ENCODE measurements around the gene MAN1A1. TPM values are rescaled to one million over a fixed set of nuclear protein-coding genes. Genes with fewer than 3 reads are reported as not detected.
"Not testable (repeated sequence)": the region's sequence is repeated elsewhere in the genome, so short reads cannot be mapped to it uniquely, and the experiment has no call there.

Gene MAN1A1
- polyA plus RNA-seq: 10 to 100 TPM; 19.1 to 50.1 (median 37.5) TPM

DNA sequence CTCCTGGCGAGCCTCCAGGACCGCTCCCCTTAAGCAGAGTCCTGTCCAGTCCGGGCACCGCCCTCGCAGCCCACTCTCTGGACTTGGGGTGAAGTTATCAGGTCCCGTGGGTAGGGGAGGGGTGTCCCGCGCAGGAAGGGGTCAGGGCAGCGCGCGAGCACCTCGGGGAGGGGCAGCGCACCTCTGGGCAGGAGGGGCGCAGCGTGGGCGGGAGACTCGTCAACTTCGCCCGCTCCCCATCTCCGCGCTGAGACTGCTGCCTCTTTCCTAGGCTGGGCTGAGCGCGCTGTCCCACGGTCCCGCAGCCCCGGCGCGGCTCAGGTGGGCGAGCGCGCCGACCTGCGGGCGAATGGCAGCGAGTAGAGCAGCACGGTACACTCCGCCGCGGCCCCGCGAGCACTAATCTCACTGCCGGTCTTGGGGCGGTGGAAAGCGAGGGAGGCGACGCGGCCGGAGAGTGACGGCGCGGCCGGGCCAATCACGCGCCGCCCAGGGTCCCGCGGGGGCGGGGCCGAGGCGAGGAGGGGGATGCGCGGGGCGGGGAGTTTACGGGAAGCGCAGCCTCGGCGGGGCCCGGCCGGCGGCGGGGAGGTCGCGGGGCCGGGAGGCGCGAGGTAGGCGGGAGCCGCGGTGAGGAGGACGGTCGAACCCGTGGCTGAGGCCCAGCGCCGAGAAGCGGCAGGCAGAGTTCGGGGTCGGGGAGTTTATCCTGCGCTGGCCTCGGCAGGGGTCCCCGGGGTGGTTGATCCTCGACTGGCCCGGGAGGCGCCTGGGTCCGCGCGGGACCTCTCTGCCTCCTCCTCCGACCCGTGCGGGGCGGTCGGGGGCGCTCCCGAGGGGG is at the start of gene MAN1A1:
Gene MAN1A1, minus strand, starts transcription at position 401 of the 841 bp plus-strand sequence. CDS start 696 bp downstream, outside the sequence.
- peak within 1 kb of the TSS; percentile 91 for H3K27ac ChIP-seq (ENCODE audit: low read depth, low read length)
- WGBS, 3 donors: 0 to 1% (median 1%) methylated on average over 81 to 103 of the region's 103 CpGs

DNA sequence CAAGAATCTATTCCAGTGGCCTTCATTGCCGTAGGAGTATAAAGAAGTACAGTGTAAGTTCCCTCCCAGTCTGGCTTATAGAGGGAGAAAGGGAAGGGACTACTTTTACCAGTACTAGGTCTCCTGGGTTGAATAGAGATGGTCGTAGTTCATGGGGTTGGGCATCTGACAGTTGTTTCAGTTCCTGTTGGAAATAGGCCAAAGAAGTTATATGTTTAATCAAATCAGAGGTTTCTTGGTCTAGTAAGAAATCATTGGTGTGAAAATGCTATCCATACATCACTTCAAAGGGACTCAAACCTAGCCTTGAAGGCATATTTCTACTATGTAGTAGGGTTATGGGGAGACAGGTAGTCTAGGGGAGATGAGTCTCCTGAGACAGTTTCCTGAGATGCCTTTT is 45.6 kb upstream of the MAN1A1 start:
- no peak overlapping the region for H3K27ac ChIP-seq (ENCODE audit: low read depth, low read length)
- 73 to 84% (median 78%) methylated on average over 2 of the region's 2 CpGs for WGBS, 3 donors

DNA sequence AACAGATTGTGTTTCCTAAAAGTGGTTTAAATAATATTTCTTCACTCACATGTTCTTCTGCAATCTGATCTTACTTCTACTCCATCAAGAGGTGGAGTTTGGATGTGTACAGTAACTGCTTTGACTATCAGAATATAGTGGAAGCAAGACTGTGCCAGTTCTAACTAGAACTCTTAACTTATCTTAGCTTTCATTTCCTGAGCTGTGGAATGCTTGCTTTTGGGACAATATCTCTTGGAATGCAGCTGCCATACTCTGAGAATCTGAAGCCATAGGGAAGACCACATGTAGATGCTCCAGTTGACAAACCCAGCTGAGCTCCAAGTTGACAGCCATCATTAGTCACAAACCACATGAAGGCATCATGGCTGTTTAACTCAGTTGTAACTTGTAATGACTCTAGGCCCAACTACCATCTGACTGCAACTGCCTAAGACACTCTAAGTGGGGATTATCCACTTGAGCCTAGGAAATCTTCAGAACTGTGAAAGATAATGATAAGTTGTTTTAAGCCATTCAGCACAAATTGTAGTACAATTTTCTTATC is 40.8 kb upstream of the MAN1A1 start:
- no peak overlapping the region for H3K27ac ChIP-seq (ENCODE audit: low read depth, low read length)

DNA sequence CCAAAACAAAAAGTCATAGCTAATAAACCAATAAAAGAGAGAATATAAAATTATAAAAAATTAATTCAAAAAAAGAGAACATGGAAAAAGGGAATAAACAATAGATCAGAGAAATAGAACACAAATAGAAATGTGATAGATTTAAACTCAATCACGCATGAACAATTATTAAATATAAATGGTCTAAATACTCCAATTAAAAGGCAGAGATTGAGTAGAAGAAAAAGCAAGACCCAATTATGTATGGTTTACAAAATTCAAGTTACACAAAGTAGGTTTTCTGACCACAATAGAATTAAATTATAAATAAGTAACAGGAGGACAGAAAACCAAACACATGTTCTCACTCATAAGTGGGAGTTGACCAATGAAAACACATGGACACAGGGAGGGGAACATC is 36.4 kb upstream of the MAN1A1 start:
- 94 to 97% (median 97%) methylated on average over 1 of the region's 1 CpG for WGBS, 3 donors

DNA sequence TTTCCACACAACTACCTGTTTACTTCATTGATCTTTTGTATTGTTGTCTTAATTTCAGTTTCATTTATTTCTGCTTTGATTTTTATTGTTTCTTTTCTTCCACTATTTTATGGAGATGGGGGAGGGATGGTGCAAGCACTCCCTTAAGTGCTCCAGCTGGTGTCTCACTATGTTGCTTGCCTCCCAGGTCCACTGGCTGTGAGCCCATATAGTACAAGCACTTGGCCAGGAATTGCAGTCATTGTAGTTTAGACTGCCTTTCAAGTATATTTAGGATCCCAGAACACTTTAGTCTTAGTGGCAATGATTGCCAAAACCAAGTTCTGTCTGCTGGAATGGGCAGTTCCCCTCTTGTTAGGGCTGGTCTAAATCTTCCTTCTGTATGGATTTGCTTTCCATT is 34.9 kb upstream of the MAN1A1 start:
- H3K27ac ChIP-seq (ENCODE audit: low read depth, low read length): no peak overlapping the region

More for the DNA sequence above, 36.4 kb upstream of the MAN1A1 start:
- H3K27ac ChIP-seq (ENCODE audit: low read depth, low read length): no peak overlapping the region

DNA sequence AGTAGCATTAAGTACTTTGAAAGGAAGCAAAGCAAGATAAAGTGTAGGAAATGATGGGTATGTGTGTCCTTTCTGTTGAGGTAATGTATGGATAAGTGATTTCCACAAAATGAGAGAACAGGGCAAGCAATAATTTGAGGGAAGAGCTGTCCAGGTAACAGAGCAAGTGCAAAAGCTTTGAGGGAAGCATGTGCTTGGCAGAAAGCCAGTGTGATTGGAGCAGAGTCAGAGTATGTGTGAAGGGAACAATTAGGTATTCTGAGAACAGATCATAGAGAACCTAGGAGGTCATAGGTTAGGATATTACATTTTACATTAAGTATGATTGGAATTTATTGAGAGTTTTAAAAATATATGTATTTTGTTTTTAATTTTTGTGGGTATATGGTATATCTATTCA is 30.2 kb upstream of the MAN1A1 start:
- no peak overlapping the region for H3K27ac ChIP-seq (ENCODE audit: low read depth, low read length)

DNA sequence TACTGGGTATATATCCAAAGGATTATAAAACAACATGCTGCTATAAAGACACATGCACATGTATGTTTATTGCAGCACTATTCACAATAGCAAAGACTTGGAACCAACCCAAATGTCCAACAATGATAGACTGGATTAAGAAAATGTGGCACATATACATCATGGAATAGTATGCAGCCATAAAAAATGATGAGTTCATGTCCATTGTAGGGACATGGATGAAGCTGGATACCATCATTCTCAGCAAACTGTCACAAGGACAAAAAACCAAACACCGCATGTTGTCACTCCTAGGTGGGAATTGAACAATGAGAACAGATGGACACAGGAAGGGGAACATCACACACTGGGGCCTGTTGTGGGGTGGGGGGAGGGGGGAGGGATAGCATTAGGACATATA is 27.5 kb upstream of the MAN1A1 start:
- 96 to 100% (median 98%) methylated on average over 1 of the region's 1 CpG for WGBS, 3 donors
- not testable (repeated sequence) for H3K27ac ChIP-seq (ENCODE audit: low read depth, low read length)

DNA sequence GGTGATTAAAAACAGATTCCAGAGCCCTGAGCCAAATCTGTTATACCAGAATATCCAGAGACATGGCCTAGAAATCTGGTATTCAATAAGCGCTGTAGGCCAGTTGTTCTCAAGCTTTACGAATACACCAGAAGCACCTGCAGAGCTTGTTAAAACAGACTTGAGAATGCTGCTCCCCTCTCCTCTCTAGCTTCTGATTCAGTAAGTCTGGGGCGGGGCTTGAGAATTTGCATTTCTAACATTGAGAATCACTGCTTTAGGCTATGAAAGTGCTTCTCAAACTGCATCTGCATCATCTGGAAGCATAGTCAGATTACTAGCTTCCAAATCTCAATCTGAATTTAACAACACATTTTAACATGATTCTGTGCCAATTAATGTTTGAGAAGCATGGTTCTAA is 20.5 kb upstream of the MAN1A1 start:
- WGBS, 3 donors: 95 to 97% (median 96%) methylated on average over 3 of the region's 3 CpGs

DNA sequence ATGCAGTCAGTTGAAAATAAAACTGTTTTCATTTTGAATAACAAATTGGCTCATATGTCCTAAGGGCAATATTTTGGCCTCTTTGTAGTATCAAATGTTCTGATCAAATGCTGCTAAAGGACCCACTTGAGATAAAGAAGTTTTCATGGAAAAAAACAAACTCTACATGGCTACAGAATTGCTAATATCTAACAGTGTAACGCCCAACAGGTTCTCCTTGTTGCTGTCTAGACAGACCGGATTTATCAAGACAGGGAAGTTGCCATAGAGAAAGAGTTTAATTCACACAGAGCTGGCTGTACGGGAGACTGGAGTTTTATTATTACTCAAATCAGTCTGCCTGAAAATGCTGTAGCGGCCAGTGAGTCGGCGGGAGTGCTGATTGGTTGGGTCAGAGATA is 19.4 kb upstream of the MAN1A1 start:
- 81 to 96% (median 93%) methylated on average over 6 of the region's 6 CpGs for WGBS, 3 donors
- H3K27ac ChIP-seq (ENCODE audit: low read depth, low read length): no peak overlapping the region

More for the DNA sequence above, 20.5 kb upstream of the MAN1A1 start:
- H3K27ac ChIP-seq (ENCODE audit: low read depth, low read length): no peak overlapping the region

DNA sequence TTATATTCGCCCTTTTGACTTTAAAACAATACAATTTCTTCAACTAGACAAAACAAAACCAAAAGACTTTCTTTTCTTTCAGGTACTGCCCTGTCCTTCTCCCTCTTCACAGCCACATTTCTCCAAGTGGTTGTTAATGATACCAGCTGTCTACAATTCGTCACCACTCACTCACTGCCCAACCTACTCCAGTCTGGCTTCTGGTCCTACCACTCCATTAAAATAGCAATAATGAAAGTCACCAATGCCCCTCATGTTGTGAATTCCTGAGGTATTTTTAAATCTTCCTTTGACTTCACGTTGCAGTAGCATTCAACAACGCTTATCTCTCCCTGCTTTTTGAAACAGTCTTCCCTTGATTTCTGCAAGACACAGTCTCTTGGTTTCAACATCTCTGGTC is 11.6 kb upstream of the MAN1A1 start:
- WGBS, 3 donors: 82 to 97% (median 92%) methylated on average over 4 of the region's 4 CpGs
- no peak overlapping the region for H3K27ac ChIP-seq (ENCODE audit: low read depth, low read length)

DNA sequence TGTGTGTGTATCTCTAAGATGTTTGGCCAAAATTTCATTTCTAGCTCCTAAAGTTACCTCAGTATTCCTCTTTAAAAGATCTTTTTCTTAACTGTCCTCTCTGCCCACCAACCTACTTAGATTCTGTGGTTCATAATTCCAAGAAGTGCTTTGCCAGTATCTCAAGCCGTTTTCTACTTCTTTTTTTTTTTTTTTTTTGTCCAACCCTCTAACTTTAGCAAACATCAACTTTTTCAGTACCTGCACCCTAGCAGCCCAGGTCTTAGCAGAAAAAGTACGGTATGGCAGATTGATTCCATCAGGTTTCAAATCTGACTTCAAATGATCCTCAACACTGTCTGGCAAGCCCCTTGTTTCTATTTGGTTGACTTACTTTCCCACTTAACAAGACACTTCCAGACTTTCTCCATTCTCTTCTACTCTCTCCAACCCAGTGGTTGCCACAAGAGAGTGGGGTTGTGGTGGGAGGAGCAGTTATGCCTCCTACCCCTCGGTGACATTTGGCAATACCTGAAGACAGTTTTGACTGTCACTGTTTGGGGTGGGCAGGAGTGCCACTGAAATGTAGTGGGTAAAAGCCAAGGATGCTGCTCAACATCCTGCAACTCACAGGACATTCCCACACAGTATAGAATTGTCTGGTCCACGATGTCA is 10.8 kb upstream of the MAN1A1 start:
- no peak overlapping the region for H3K27ac ChIP-seq (ENCODE audit: low read depth, low read length)
- WGBS, 3 donors: 58 to 86% (median 71%) methylated on average over 4 of the region's 4 CpGs

DNA sequence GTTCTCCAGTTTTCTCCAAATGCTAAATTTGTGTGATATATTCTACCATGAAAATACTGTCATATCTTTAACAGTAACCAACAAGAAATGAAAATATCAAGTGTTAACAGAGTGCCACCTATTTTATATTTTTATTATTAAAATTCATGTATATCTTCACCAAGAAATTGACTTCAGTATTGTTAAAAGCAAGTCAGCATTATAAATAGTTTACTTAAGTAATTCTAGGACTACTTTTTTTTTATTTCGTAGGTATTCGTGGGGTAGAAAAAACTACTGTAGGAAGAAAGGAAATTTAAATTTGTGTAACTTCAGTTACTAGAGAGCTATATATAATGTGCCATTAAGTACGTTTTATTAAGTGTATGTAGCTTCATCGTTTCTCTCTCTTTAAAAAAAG is 6.3 kb upstream of the MAN1A1 start:
- H3K27ac ChIP-seq (ENCODE audit: low read depth, low read length): no peak overlapping the region
- 86 to 98% (median 89%) methylated on average over 4 of the region's 4 CpGs for WGBS, 3 donors

DNA sequence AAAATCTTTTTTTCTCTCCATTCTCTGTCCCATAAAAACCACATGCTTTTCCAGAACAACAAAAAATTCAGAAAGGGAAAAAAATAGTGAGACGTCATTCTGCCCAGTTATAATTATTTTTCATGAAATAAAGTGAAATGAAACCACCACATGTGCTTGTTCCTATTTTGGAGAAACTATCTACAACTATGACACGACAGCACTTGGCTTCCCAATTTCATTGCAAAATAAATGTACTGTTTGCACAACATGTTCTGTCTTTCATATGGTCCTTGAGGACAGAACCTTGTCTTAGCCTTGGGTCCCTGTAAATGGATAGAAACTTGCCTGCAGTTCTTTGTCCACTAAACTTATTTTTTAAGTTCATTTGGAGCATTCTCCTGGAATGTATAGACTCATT is 5.6 kb upstream of the MAN1A1 start:
- WGBS, 3 donors: 36 to 63% (median 37%) methylated on average over 2 of the region's 2 CpGs

DNA sequence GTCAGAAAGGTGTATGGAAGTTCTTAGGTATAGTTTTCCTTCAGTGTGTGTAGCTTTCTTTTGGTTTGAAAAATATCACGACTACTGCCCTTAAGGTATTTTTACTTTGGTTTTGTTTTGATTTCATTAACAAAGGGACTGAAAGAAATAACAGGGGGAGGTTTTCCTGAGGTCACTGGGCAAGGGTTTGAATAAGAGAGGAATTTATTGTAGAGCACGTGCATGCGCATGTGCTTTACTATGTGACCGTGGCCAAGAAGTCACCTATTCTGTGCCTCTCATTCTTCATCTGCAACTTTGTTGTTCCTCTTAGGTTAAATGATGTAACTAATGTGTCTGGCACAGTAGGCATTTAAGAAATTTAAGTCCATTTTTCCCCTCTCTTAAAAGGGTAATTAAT is 4.1 kb upstream of the MAN1A1 start:
- no peak overlapping the region for H3K27ac ChIP-seq (ENCODE audit: low read depth, low read length)
- WGBS, 3 donors: 63 to 88% (median 73%) methylated on average over 4 of the region's 4 CpGs

More for the DNA sequence above, 5.6 kb upstream of the MAN1A1 start:
- H3K27ac ChIP-seq (ENCODE audit: low read depth, low read length): no peak overlapping the region

DNA sequence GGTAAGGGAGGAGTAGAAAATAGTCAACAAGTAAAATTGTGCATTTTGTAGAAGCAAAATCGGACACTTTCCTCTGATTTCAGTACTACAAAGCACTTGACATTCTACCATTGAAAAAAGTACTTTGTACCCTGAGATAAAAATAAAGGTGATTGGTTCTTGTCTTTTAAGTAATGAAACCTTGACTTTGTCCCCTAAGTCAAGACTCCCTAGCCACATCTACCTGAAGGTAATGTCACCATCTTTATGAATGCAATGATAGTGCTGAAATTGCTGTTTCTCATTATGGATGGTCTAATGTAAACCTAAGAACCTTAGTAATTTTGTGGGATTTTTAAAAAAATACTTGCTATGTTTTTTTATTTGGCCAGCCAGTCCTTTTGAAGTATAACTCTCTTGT is 2.4 kb upstream of the MAN1A1 start:
- 81 to 85% (median 81%) methylated on average over 1 of the region's 1 CpG for WGBS, 3 donors
- no peak overlapping the region for H3K27ac ChIP-seq (ENCODE audit: low read depth, low read length)

DNA sequence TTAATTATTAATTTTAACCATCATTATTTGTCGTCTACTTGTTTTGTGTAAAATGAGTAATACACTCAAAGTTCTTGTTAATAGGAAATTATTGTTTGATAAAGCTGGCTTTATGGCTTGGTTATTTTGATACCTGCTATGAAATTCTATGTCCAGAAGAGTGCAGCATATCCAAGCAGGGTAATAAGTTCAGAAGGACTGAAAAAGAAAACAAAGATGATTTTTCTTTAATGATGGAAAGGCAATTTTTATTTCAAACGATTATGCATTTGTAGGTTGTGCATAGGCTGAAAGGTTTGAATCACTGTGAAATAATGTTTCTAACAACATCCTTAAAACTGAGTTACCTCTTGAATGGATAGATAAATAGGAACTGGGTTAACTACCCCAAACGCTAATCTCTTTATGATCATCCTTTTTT is 1.4 kb upstream of the MAN1A1 start:
- 12 to 19% (median 13%) methylated on average over 3 of the region's 3 CpGs for WGBS, 3 donors
- H3K27ac ChIP-seq (ENCODE audit: low read depth, low read length): no peak overlapping the region

DNA sequence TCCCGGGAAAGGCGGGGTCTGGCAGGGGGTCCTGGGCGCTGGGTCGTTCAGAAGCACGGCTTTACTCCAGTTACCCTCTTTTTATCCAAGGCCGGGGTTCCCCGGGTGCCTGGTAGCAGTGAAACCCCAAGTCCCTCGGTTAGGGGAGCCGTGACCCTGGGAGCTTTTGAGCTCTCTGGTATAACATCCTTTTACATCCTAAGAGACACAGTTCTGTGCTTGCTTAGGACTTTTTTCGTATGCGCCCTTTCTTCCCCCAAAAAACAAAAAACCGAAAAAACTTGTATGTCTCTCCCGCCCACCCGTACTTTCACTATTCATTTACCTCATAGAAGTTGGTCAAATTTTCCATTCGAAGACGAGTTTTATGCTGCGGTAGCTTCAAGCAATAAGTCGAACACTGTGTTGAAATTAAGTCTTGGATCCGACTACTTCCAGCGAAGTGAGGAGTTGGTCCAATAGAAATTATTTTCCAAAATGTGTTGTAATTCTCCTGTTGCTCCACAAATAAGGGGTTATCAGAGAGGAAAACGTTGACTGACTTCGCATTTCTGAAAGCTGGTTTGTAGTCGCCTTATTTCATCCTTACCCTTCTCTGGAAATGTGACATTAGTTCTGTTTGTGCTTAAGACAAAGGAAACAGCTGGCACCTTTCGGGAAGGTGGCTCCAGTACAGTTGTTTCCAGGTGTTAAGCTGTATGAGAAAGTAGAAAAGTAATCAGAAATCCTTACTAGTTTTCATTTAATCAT is 816 bp upstream of the MAN1A1 start:
- peak overlapping the region; percentile 91 for H3K27ac ChIP-seq (ENCODE audit: low read depth, low read length)
- 0 to 1% (median 0%) methylated on average over 24 of the region's 24 CpGs for WGBS, 3 donors

DNA sequence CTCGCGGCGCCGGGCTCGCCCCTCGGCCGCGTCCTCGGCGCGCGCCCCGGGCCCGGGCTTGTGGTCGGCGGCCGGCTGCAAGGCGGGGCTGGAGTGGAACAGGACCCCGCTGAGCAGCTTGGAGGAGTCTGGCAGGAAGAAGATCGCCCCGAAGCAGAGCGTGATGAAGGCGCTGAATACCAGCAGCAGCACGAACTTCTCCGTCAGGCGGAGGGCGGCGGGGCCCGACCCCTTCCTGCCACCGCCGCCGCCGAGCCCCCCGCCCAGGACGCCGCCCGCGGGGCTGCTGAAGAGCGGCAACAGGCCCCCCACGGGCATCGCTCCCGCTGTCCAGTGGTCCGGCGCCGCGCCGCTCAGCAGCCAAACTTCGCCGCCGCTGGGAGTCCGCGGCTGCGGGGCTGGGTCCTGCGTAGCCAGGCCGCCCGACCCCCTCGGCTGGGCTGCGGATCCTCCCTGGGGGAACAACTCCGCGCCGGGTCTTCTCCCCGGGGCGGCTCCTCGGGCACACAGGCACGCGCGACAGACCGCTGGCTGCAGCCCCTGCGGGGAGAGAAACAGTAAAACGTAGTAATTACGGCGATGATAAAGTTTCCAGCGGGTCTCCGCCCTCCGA is 707 bp downstream of the MAN1A1 start:
- WGBS, 3 donors: 1% methylated on average over 55 to 75 of the region's 75 CpGs
- H3K27ac ChIP-seq (ENCODE audit: low read depth, low read length): peak overlapping the region; percentile 91

Measured in adipose tissue (tissue), 3 donors.